IMR-90 (cell line): ENCODE results near the gene MINDY3. TPM values are rescaled to one million over a fixed set of nuclear protein-coding genes. Genes with fewer than 3 reads are reported as not detected.

Experiments
- ATAC-seq: fragments of 200-7000 bp; cut with Tn5 transposase; 2 replicates; pipeline ENCODE4 v1.9.1; 2020; ENCODE audit warnings: low read depth, mild to moderate bottlenecking, moderate library complexity
- BruUV-seq: library from RNA; stranded (reverse); fragments of 400-500 nt; replicated peaks from 2 replicates; lab custom pipeline; 2021; lab: Mats Ljungman, UMichigan
- CTCF ChIA-PET: fragments of 300-600 bp; formaldehyde crosslinking; extraction: SDS; loops from one replicate; lab custom pipeline; 2021; ENCODE audit warnings: antibody characterized with exemption; lab: Yijun Ruan, JAX
- POLR2A ChIA-PET: fragments of 300-600 bp; sonication (Branson Sonifier 250); formaldehyde crosslinking; loops from one replicate; lab custom pipeline; 2022; ENCODE audit warnings: antibody characterized with exemption; ENCODE audit not compliant: unreplicated experiment; lab: Charles Lee
- DNase-seq: peaks from one replicate; pipeline ENCODE4 v3.0.0; 2013
- H2AFZ ChIP-seq: replicated peaks from 2 replicates; pipeline ENCODE3; 2013; ENCODE audit warnings: low read length, mild to moderate bottlenecking; ENCODE audit not compliant: poor library complexity
- H2AK5ac ChIP-seq: 2 replicates; pipeline ENCODE4 v1.6.1; 2013; ENCODE audit warnings: low read depth, low read length, inconsistent platforms
- H2AK9ac ChIP-seq: replicated peaks from 2 replicates; pipeline ENCODE3; 2013; ENCODE audit warnings: mild to moderate bottlenecking, low read depth, low read length, moderate library complexity; ENCODE audit not compliant: poor library complexity
- H2BK120ac ChIP-seq: 2 replicates; pipeline ENCODE4 v1.6.1; 2013; ENCODE audit warnings: low read depth, low read length, inconsistent platforms
- H2BK15ac ChIP-seq: 3 replicates; pipeline ENCODE4 v1.6.1; 2013; ENCODE audit warnings: low read depth, low read length, inconsistent platforms
- H2BK20ac ChIP-seq: 2 replicates; pipeline ENCODE4 v1.6.1; 2013; ENCODE audit warnings: low read depth, mild to moderate bottlenecking, inconsistent platforms, low read length, moderate library complexity
- H2BK5ac ChIP-seq: 2 replicates; pipeline ENCODE4 v1.6.1; 2013; ENCODE audit warnings: mild to moderate bottlenecking, low read depth, low read length, inconsistent platforms; ENCODE audit not compliant: poor library complexity, severe bottlenecking
- H3K14ac ChIP-seq: replicated peaks from 2 replicates; pipeline ENCODE4 v1.6.1; 2013; ENCODE audit warnings: low read depth, low read length, inconsistent platforms
- H3K18ac ChIP-seq: 2 replicates; pipeline ENCODE4 v1.6.1; 2013; ENCODE audit warnings: low read depth, low read length, control low read depth
- H3K23ac ChIP-seq: 2 replicates; pipeline ENCODE4 v1.6.1; 2013; ENCODE audit warnings: low read depth, low read length, inconsistent platforms
- H3K27ac ChIP-seq: 2 replicates; pipeline ENCODE4 v1.5.1; 2013; ENCODE audit warnings: mild to moderate bottlenecking, control low read depth, low read length; ENCODE audit not compliant: insufficient read depth
- H3K27me3 ChIP-seq: 2 replicates; pipeline ENCODE4 v1.6.1; 2013; ENCODE audit warnings: low read length; ENCODE audit not compliant: control insufficient read depth, insufficient read depth
- H3K36me3 ChIP-seq: 2 replicates; pipeline ENCODE4 v1.6.1; 2013; ENCODE audit warnings: low read length, mixed read lengths; ENCODE audit not compliant: control insufficient read depth, insufficient read depth
- H3K4ac ChIP-seq: 2 replicates; pipeline ENCODE4 v1.6.1; 2013; ENCODE audit warnings: low read depth, low read length, inconsistent platforms
- H3K4me1 ChIP-seq: 2 replicates; pipeline ENCODE4 v1.6.1; 2013; ENCODE audit warnings: low read length, mixed read lengths; ENCODE audit not compliant: control insufficient read depth, insufficient read depth
- H3K4me2 ChIP-seq: 2 replicates; pipeline ENCODE4 v1.6.1; 2013; ENCODE audit warnings: low read depth, mild to moderate bottlenecking, control low read depth, low read length, moderate library complexity
- H3K4me3 ChIP-seq: 2 replicates; pipeline ENCODE4 v1.5.1; 2013; ENCODE audit warnings: low read depth, mild to moderate bottlenecking, control low read depth, low read length, moderate library complexity; ENCODE audit not compliant: insufficient read depth
- H3K56ac ChIP-seq: 2 replicates; pipeline ENCODE4 v1.6.1; 2013; ENCODE audit warnings: low read length, inconsistent platforms; ENCODE audit not compliant: insufficient read depth; ENCODE audit errors: extremely low read depth
- H3K79me1 ChIP-seq, 2 experiments: 2 replicates each; pipeline ENCODE4 v1.6.1; 2013; ENCODE audit warnings: low read length in 2 of 2, inconsistent platforms in 1 of 2, low read depth in 1 of 2
- H3K9ac ChIP-seq: 2 replicates; pipeline ENCODE4 v1.6.1; 2013; ENCODE audit warnings: low read depth, low read length, control low read depth
- H3K9me1 ChIP-seq: 2 replicates; pipeline ENCODE4 v1.6.1; 2013; ENCODE audit warnings: low read length, inconsistent platforms; ENCODE audit not compliant: insufficient read depth
- H3K9me3 ChIP-seq: 2 replicates; pipeline ENCODE4 v1.6.1; 2013; ENCODE audit warnings: low read length; ENCODE audit not compliant: control insufficient read depth, insufficient read depth
- H4K20me1 ChIP-seq: 2 replicates; pipeline ENCODE4 v1.6.1; 2013; ENCODE audit warnings: low read length, inconsistent platforms; ENCODE audit not compliant: insufficient read depth
- H4K5ac ChIP-seq: 2 replicates; pipeline ENCODE4 v1.6.1; 2013; ENCODE audit warnings: mild to moderate bottlenecking, low read depth, low read length, control low read depth
- H4K8ac ChIP-seq, 2 experiments: 2 replicates each; pipeline ENCODE4 v1.6.1; 2013; ENCODE audit warnings: low read depth in 2 of 2, low read length in 2 of 2, control low read depth in 1 of 2, inconsistent platforms in 1 of 2
- H4K91ac ChIP-seq: 2 replicates; pipeline ENCODE4 v1.6.1; 2013; ENCODE audit warnings: low read depth, low read length, inconsistent platforms; ENCODE audit not compliant: insufficient read depth
- MXI1 ChIP-seq: IDR thresholded peaks from 2 replicates; pipeline ENCODE4 v1.6.1; 2012; ENCODE audit warnings: low read depth, mild to moderate bottlenecking, low read length, moderate library complexity, borderline replicate concordance
- POLR2A ChIP-seq: IDR thresholded peaks from 2 replicates; pipeline ENCODE4 v1.6.1; 2012; ENCODE audit warnings: mild to moderate bottlenecking, low read depth, low read length
- USF2 ChIP-seq: fragments of 150-350 bp; IDR thresholded peaks from 2 replicates; pipeline ENCODE4 v1.6.1; 2017; ENCODE audit warnings: mild to moderate bottlenecking, antibody characterized with exemption, low read length, low read depth
- WGBS, 2 experiments: methylation state at CpG; one replicate each; pipeline versions ENCODE4 v1.1.5 to v1.1.7; 2013; ENCODE audit warnings: missing lambda C conversion rate in 2 of 2; ENCODE audit not compliant: insufficient read length in 1 of 2; ENCODE audit errors: extremely low coverage in 2 of 2; 5-methylcytosine and 5-hydroxymethylcytosine counted together
- dilution Hi-C: fragments of 300-500 bp; cut with HindIII; formaldehyde crosslinking; loops from one replicate; pipeline ENCODE4 v1.14.3; 2018; ENCODE audit warnings: low sequenced_read_pairs; ENCODE audit not compliant: unreplicated experiment
- in situ Hi-C: fragments of 300-500 bp; cut with MboI; formaldehyde crosslinking; loops from 3 replicates; pipeline ENCODE4 v1.14.3; 2019; ENCODE audit warnings: low sequenced_read_pairs, inconsistent platforms, mixed read lengths
- intact Hi-C: fragments of 100-400 bp; cut with micrococcal nuclease; formaldehyde crosslinking; loops from 2 replicates; pipeline ENCODE4 v1.10.0; 2022
- polyA plus RNA-seq, 3 experiments: library from polyadenylated mRNA; depleted of rRNA; stranded (reverse); fragments of >200 nt; gene quantifications; 2 replicates each; pipeline ENCODE4 v1.2.3, GENCODE V29; 2012; ENCODE audit warnings: low replicate concordance in 1 of 3
- total RNA-seq: library from RNA; depleted of rRNA; stranded (reverse); fragments of >200 nt; gene quantifications from 2 replicates; pipeline ENCODE4 v1.2.3, GENCODE V29; 2012

The MINDY3 gene
- total and polyA plus RNA-seq, 2 of the 4 experiments (the other 2 are of a cell fraction), result 13.9 to 14.5 TPM

GRCh38 chr10:15780353-15781135 is 79.8 kb downstream of the MINDY3 start:
- no peak overlapping the region for H3K4me2 ChIP-seq
- no peak overlapping the region for H2BK15ac ChIP-seq
- no peak overlapping the region for H2BK5ac ChIP-seq
- CTCF ChIA-PET, result no interaction called here
- no peak overlapping the region for H3K4me3 ChIP-seq
- no peaks in the 10 kb centered on the region for H4K20me1 ChIP-seq
- H3K4ac ChIP-seq, result no peak overlapping the region
- dilution Hi-C loops (no loop called here), in situ Hi-C loops (no loop called here), intact Hi-C loops (no loop called here)
- TF ChIP-seq USF2, result no peak
- no peak for TF ChIP-seq POLR2A
- no peak for TF ChIP-seq MXI1
- H4K91ac ChIP-seq, result no peak overlapping the region
- no peak overlapping the region for H2AFZ ChIP-seq
- H3K36me3 ChIP-seq, result peaks cover 13% of the 10 kb centered on the region
- no peak overlapping the region for H3K9ac ChIP-seq
- H3K27me3 ChIP-seq, result no peaks in the 10 kb centered on the region
- H2AK5ac ChIP-seq, result no peak overlapping the region
- no peak overlapping the region for H3K23ac ChIP-seq
- 67% methylated on average over 2 of the region's 6 CpGs; no CpG with 5 or more reads in 1 of the 2 experiments for WGBS, 2 experiments
- H3K27ac ChIP-seq, result no peak overlapping the region
- H3K56ac ChIP-seq, result no peak overlapping the region
- 0 out of 2 replicates have a peak, but pooled peaks have one; percentile 35 for ATAC-seq
- POLR2A ChIA-PET, result interaction anchor here (0.5 kb wide), 1 partner anchor 10 kb away, joined by 8 read pairs; no protein-coding TSS in a partner anchor
- no peak overlapping the region for H3K14ac ChIP-seq
- H3K4me1 ChIP-seq, result no peaks in the 10 kb centered on the region; the same call in 1 of the 2 replicates
- no peaks in the 10 kb centered on the region for H3K9me1 ChIP-seq
- no peaks in the 10 kb centered on the region for H3K79me1 ChIP-seq
- H3K18ac ChIP-seq, result no peak overlapping the region
- DNase-seq, result peak; percentile 25
- BruUV-seq, result no TSS peak
- H4K8ac ChIP-seq, result no peak overlapping the region
- peaks cover 2% of the 10 kb centered on the region; the same call in 1 of the 2 replicates for H3K9me3 ChIP-seq
- no peak overlapping the region; the same call in 1 of the 2 replicates for H4K5ac ChIP-seq
- H2BK20ac ChIP-seq, result no peak overlapping the region
- H2BK120ac ChIP-seq, result no peak overlapping the region
- no peak overlapping the region for H2AK9ac ChIP-seq
